ENCODE data around the gene GNG4.

GRCh38 chr1:235625831-235626230 lies 23.8 kb downstream of the GNG4 start:
- TF ChIP-seq CTCF (IDR thresholded peaks at IDR 0.05; ENCODE audit: poor library complexity): no peak
- no peak for TF ChIP-seq EZH2 (IDR thresholded peaks at IDR 0.05; ENCODE audit: borderline replicate concordance)
